H1 (cell line): Measurements from ENCODE around the gene PAGE4. TPM values are rescaled to one million over a fixed set of nuclear protein-coding genes. Genes with fewer than 3 reads are reported as not detected.

Source experiments
- CTCF ChIA-PET: fragments of 300-600 bp; sonication (Branson Sonifier 250); formaldehyde crosslinking; loops from one replicate; lab custom pipeline; 2021; ENCODE audit not compliant: partially characterized antibody; lab: Charles Lee
- POLR2A ChIA-PET: fragments of 300-600 bp; sonication (Branson Sonifier 250); formaldehyde crosslinking; loops from one replicate; lab custom pipeline; 2021; ENCODE audit warnings: inconsistent platforms; ENCODE audit not compliant: partially characterized antibody; lab: Charles Lee
- DNase-seq, 2 experiments: peaks; one replicate each; pipeline versions ENCODE4 v3.0.0 to v3.0.0-alpha.2; 2010 to 2022; ENCODE audit warnings: low spot score in 2 of 2, low read depth in 1 of 2, mixed read lengths in 1 of 2
- FAIRE-seq: peaks from 2 replicates; lab custom pipeline; 2011; peaks lifted over from hg19 to GRCh38; lab: Jason Lieb, UNC
- H2AFZ ChIP-seq: 2 replicates; pipeline ENCODE4 v1.8.1; 2012; ENCODE audit warnings: low read length, inconsistent platforms
- H2AK5ac ChIP-seq: 2 replicates; pipeline ENCODE4 v1.6.1; 2013; ENCODE audit warnings: low read depth, low read length
- H2BK120ac ChIP-seq: replicated peaks from 2 replicates; pipeline ENCODE3; 2013; ENCODE audit warnings: low read depth, low read length, inconsistent platforms
- H2BK12ac ChIP-seq: 2 replicates; pipeline ENCODE4 v1.6.1; 2013; ENCODE audit warnings: low read depth, low read length
- H2BK15ac ChIP-seq: 2 replicates; pipeline ENCODE4 v1.6.1; 2013; ENCODE audit warnings: low read length
- H2BK20ac ChIP-seq: 2 replicates; pipeline ENCODE4 v1.6.1; 2013; ENCODE audit warnings: low read length
- H2BK5ac ChIP-seq: 2 replicates; pipeline ENCODE4 v1.6.1; 2013; ENCODE audit warnings: low read depth, low read length
- H3K14ac ChIP-seq: 2 replicates; pipeline ENCODE4 v1.6.1; 2013; ENCODE audit warnings: inconsistent platforms; ENCODE audit not compliant: insufficient read length
- H3K18ac ChIP-seq: 2 replicates; pipeline ENCODE4 v1.6.1; 2013; ENCODE audit warnings: low read length; ENCODE audit errors: extremely low read depth
- H3K23ac ChIP-seq: 2 replicates; pipeline ENCODE4 v1.6.1; 2013; ENCODE audit warnings: inconsistent platforms; ENCODE audit not compliant: insufficient read length
- H3K23me2 ChIP-seq: 2 replicates; pipeline ENCODE4 v1.6.1; 2013; ENCODE audit warnings: low read depth, low read length
- H3K27ac ChIP-seq: 2 replicates; pipeline ENCODE4 v1.6.1; 2011; ENCODE audit warnings: low read depth, low read length, inconsistent platforms
- H3K27me3 ChIP-seq, 4 experiments: replicated peaks in 1 of 4; 1 replicate in 1 of 4; 2 replicates in 3 of 4; pipeline versions ENCODE4 v1.6.1 to v1.8.1; 2011 to 2013; ENCODE audit warnings: low read length in 3 of 4, mild to moderate bottlenecking in 3 of 4, inconsistent platforms in 2 of 4, mixed read lengths in 2 of 4, moderate library complexity in 1 of 4; ENCODE audit not compliant: control insufficient read depth in 3 of 4, insufficient read depth in 3 of 4; ENCODE audit errors: extremely low read depth in 1 of 4
- H3K36me3 ChIP-seq, 4 experiments: 2 replicates each; pipeline versions ENCODE4 v1.6.1 to v1.8.1; 2011 to 2013; ENCODE audit warnings: mild to moderate bottlenecking in 4 of 4, low read length in 3 of 4, moderate library complexity in 2 of 4, control low read depth in 1 of 4, inconsistent platforms in 1 of 4; ENCODE audit not compliant: insufficient read depth in 4 of 4, control insufficient read depth in 2 of 4
- H3K4ac ChIP-seq: replicated peaks from 2 replicates; pipeline ENCODE3; 2013; ENCODE audit warnings: low read length, low read depth, mixed read lengths, inconsistent platforms; ENCODE audit not compliant: insufficient read length
- H3K4me1 ChIP-seq, 4 experiments: replicated peaks in 1 of 4; 1 replicate in 1 of 4; 2 replicates in 3 of 4; pipeline versions ENCODE4 v1.6.1 to v1.8.1; 2011 to 2013; ENCODE audit warnings: low read length in 3 of 4, inconsistent platforms in 2 of 4, mixed read lengths in 1 of 4; ENCODE audit not compliant: insufficient read depth in 4 of 4, control insufficient read depth in 3 of 4
- H3K4me2 ChIP-seq, 2 experiments: 2 replicates each; pipeline versions ENCODE4 v1.6.1 to v1.8.1; 2011 to 2013; ENCODE audit warnings: low read depth in 2 of 2, low read length in 2 of 2, control low read depth in 1 of 2, inconsistent platforms in 1 of 2, mild to moderate bottlenecking in 1 of 2; ENCODE audit not compliant: insufficient read depth in 1 of 2
- H3K4me3 ChIP-seq, 4 experiments: fragments of 200-600, 300-600 bp in 1 of 4; sonication (generic), shearing (Covaris generic), sonication (Bioruptor Twin) in 1 of 4; 2 replicates each; pipeline versions ENCODE4 v1.5.1 to v1.8.1; 2011 to 2016; ENCODE audit warnings: low read length in 4 of 4, low read depth in 3 of 4, control low read depth in 2 of 4, inconsistent platforms in 2 of 4, mild to moderate bottlenecking in 2 of 4, mixed read lengths in 1 of 4, moderate library complexity in 1 of 4; ENCODE audit not compliant: insufficient read depth in 2 of 4; ENCODE audit errors: extremely low read depth in 1 of 4
- H3K56ac ChIP-seq: replicated peaks from 2 replicates; pipeline ENCODE3; 2013; ENCODE audit warnings: low read depth, mild to moderate bottlenecking, mixed read lengths, low read length, inconsistent platforms; ENCODE audit not compliant: insufficient read length
- H3K79me1 ChIP-seq: 2 replicates; pipeline ENCODE4 v1.6.1; 2013; ENCODE audit warnings: low read depth, low read length, control low read depth
- H3K79me2 ChIP-seq, 2 experiments: 2 replicates each; pipeline versions ENCODE4 v1.6.1 to v1.8.1; 2012 to 2013; ENCODE audit warnings: low read length in 2 of 2, mild to moderate bottlenecking in 2 of 2, inconsistent platforms in 1 of 2; ENCODE audit not compliant: insufficient read depth in 2 of 2, control insufficient read depth in 1 of 2
- H3K9ac ChIP-seq, 4 experiments: replicated peaks in 1 of 4; 1 replicate in 1 of 4; 2 replicates in 3 of 4; pipeline versions ENCODE4 v1.6.1 to v1.8.1; 2011 to 2013; ENCODE audit warnings: low read depth in 3 of 4, low read length in 3 of 4, control low read depth in 2 of 4, mild to moderate bottlenecking in 2 of 4, moderate library complexity in 2 of 4, inconsistent platforms in 1 of 4; ENCODE audit errors: extremely low read depth in 1 of 4
- H3K9me3 ChIP-seq, 2 experiments: 2 replicates each; pipeline versions ENCODE4 v1.6.1 to v1.8.1; 2012 to 2013; ENCODE audit warnings: mild to moderate bottlenecking in 2 of 2, moderate library complexity in 2 of 2, control low read depth in 1 of 2, inconsistent platforms in 1 of 2, low read depth in 1 of 2, low read length in 1 of 2, mixed read lengths in 1 of 2; ENCODE audit not compliant: insufficient read depth in 2 of 2
- H4K20me1 ChIP-seq, 2 experiments: replicated peaks in 1 of 2; 2 replicates each; pipeline versions ENCODE3 to v1.8.1; 2011 to 2013; ENCODE audit warnings: inconsistent platforms in 2 of 2, low read length in 2 of 2, mild to moderate bottlenecking in 1 of 2; ENCODE audit not compliant: insufficient read depth in 2 of 2, control insufficient read depth in 1 of 2
- H4K5ac ChIP-seq: 2 replicates; pipeline ENCODE4 v1.6.1; 2013; ENCODE audit warnings: low read length, low read depth, mixed read lengths, inconsistent platforms; ENCODE audit not compliant: insufficient read length
- H4K8ac ChIP-seq: 2 replicates; pipeline ENCODE4 v1.8.0; 2013; ENCODE audit warnings: mild to moderate bottlenecking, moderate library complexity, low read length, inconsistent platforms; ENCODE audit not compliant: insufficient read depth; ENCODE audit errors: extremely low read depth
- H4K91ac ChIP-seq: replicated peaks from 2 replicates; pipeline ENCODE3; 2013; ENCODE audit warnings: low read length, mixed read lengths, inconsistent platforms; ENCODE audit not compliant: insufficient read length
- KDM5A ChIP-seq: fragments of 200-600 bp; IDR thresholded peaks from 2 replicates; pipeline ENCODE4 v1.7.1; 2012; ENCODE audit warnings: mild to moderate bottlenecking, low read length, inconsistent platforms, mixed read lengths
- MAFK ChIP-seq: IDR thresholded peaks from 2 replicates; pipeline ENCODE4 v1.6.1; 2012; ENCODE audit warnings: low read depth, mild to moderate bottlenecking, improper control_type of control experiment, low read length
- SP1 ChIP-seq: IDR thresholded peaks from 2 replicates; pipeline ENCODE4 v1.6.1; 2011; ENCODE audit warnings: low read depth, low read length
- WGBS, 2 experiments: shearing (Covaris generic) in 1 of 2; methylation state at CpG; one replicate each; pipeline versions ENCODE4 v1.1.6 to v1.1.7; 2013 to 2015; ENCODE audit warnings: low lambda C conversion rate in 2 of 2, mixed read lengths in 2 of 2, inconsistent platforms in 1 of 2, low coverage in 1 of 2, missing lambda C conversion rate in 1 of 2; ENCODE audit not compliant: insufficient replicate concordance in 2 of 2, insufficient coverage in 1 of 2, insufficient read length in 1 of 2; ENCODE audit errors: extremely low coverage in 1 of 2, missing lambda C conversion rate in 1 of 2; 5-methylcytosine and 5-hydroxymethylcytosine counted together
- polyA plus RNA-seq, 7 experiments: library from polyadenylated mRNA; depleted of rRNA in 3 of 7; stranded (reverse) in 5 of 7; unstranded in 2 of 7; fragments of >200 nt in 5 of 7; fragments of 200-250 nt in 2 of 7; gene quantifications; 1 replicate in 5 of 7; 2 replicates in 1 of 7; 4 replicates in 1 of 7; pipeline versions ENCODE4 v1.2.1 to v1.2.3, GENCODE V29; 2011 to 2013; ENCODE audit warnings: missing spikeins in 2 of 7, mixed read lengths in 2 of 7
- total RNA-seq: library from RNA; stranded (reverse); fragmentation: NEBNext Ultra II Directional; extraction: Animal tissue kit (Norgen Biotek cat#: 25700); gene quantifications from 2 replicates; pipeline ENCODE4 v1.2.1, GENCODE V29; 2021

The PAGE4 gene
- total and polyA plus RNA-seq, 2 of the 8 experiments (the other 6 are each of a cell fraction or from before 2014, with no cell fraction given) = 0.53 TPM; not detected in 1

GRCh38 chrX:49858341-49858740 is 29.2 kb downstream of the PAGE4 start:
- H3K9ac ChIP-seq = no peak overlapping the region
- no peak overlapping the region for H2AK5ac ChIP-seq
- H3K4me2 ChIP-seq = no peak overlapping the region
- H4K20me1 ChIP-seq = no peaks in the 10 kb centered on the region
- H3K4ac ChIP-seq = no peak overlapping the region
- no peak overlapping the region for H3K4me3 ChIP-seq
- H3K23ac ChIP-seq = no peak overlapping the region
- H3K56ac ChIP-seq = no peak overlapping the region
- H3K9me3 ChIP-seq = no peaks in the 10 kb centered on the region
- no peak overlapping the region for H4K8ac ChIP-seq
- H3K4me1 ChIP-seq = no peaks in the 10 kb centered on the region
- H4K91ac ChIP-seq = no peak overlapping the region
- H4K5ac ChIP-seq = no peak overlapping the region
- TF ChIP-seq KDM5A (no peak), MAFK (no peak), SP1 (no peak)
- H3K79me2 ChIP-seq = no peaks in the 10 kb centered on the region
- 75% methylated on average over 2 of the region's 2 CpGs; no CpG with 5 or more reads in 1 of the 2 experiments for WGBS, 2 experiments
- H3K18ac ChIP-seq = no peak overlapping the region
- DNase-seq (no peak), FAIRE-seq (no peak)
- no peaks in the 10 kb centered on the region for H3K79me1 ChIP-seq
- H3K27ac ChIP-seq = no peak overlapping the region
- no peak overlapping the region for H2AFZ ChIP-seq
- no peak overlapping the region for H3K14ac ChIP-seq
- no peak overlapping the region for H2BK120ac ChIP-seq
- ChIA-PET POLR2A (no interaction called here), CTCF (interaction anchor here (1.1 kb wide), 1 partner anchor 19 kb away, joined by 3 read pairs; no protein-coding TSS in a partner anchor)
- H3K23me2 ChIP-seq = no peaks in the 10 kb centered on the region
- H3K36me3 ChIP-seq = no peaks in the 10 kb centered on the region
- no peak overlapping the region for H2BK12ac ChIP-seq
- H2BK20ac ChIP-seq = no peak overlapping the region
- H2BK5ac ChIP-seq = no peak overlapping the region
- no peak overlapping the region for H2BK15ac ChIP-seq
- H3K27me3 ChIP-seq = no peaks in the 10 kb centered on the region
